ENCODE data around the gene DNAJC18.

The DNAJC18 gene

DNA sequence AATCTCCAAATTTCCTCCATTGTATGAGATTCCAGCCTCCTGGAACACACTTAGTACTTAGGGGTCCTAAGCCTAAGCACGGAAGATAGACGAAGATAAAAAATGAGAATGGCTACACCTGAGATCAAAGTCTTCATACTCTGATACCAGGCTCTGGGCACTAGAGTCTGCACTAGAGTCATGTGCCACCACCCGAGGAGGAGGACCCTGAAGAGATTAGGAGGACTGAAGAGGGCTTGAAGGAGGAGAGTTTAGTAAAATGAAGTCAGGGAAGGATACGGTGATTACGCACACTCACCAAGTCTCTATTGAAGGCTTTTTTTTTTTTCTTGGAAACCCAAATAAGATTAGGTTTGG, 34.9 kb downstream of the DNAJC18 start:
- Histone ChIP-seq H3K4me3 (ENCODE audit: low read length) (peak overlapping the region; percentile 35), H3K36me3 (ENCODE audit: control insufficient read depth, insufficient read depth, low read length) (no peaks in the 10 kb centered on the region), H3K9ac (ENCODE audit: low read length) (peak overlapping the region; percentile 54)

GRCh38 chr5:139403787-139404483, 35.4 kb downstream of the DNAJC18 start, which contains the start of gene SPATA24:
Gene SPATA24, minus strand, starts transcription at chr5:139404089. Its CDS starts 29 bp downstream, at chr5:139404060.
- Histone ChIP-seq H3K4me3 (ENCODE audit: low read length) (peak within 1 kb of the TSS; percentile 35), H3K27me3 (ENCODE audit: control insufficient read depth, insufficient read depth, low read length) (no peaks in the 10 kb centered on the region), H3K36me3 (ENCODE audit: control insufficient read depth, insufficient read depth, low read length) (no peaks in the 10 kb centered on the region), H3K9me3 (ENCODE audit: control insufficient read depth, low read length) (no peaks in the 10 kb centered on the region), H3K9ac (ENCODE audit: low read length) (peak within 1 kb of the TSS; percentile 54), H3K4me1 (ENCODE audit: control insufficient read depth, insufficient read depth, low read length) (peaks cover 14% of the 10 kb centered on the region)

More for the DNA sequence above, 34.9 kb downstream of the DNAJC18 start:
- H3K9me3 ChIP-seq (ENCODE audit: control insufficient read depth, low read length), result no peaks in the 10 kb centered on the region
- peaks cover 14% of the 10 kb centered on the region for H3K4me1 ChIP-seq (ENCODE audit: control insufficient read depth, insufficient read depth, low read length)
- no peaks in the 10 kb centered on the region for H3K27me3 ChIP-seq (ENCODE audit: control insufficient read depth, insufficient read depth, low read length)

GRCh38 chr5:139403418-139403786, 35.9 kb downstream of the DNAJC18 start:
- Histone ChIP-seq H3K36me3 (ENCODE audit: control insufficient read depth, insufficient read depth, low read length) (no peaks in the 10 kb centered on the region), H3K9ac (ENCODE audit: low read length) (peak overlapping the region; percentile 54), H3K27me3 (ENCODE audit: control insufficient read depth, insufficient read depth, low read length) (no peaks in the 10 kb centered on the region), H3K4me3 (ENCODE audit: low read length) (peak overlapping the region; percentile 35), H3K9me3 (ENCODE audit: control insufficient read depth, low read length) (no peaks in the 10 kb centered on the region), H3K4me1 (ENCODE audit: control insufficient read depth, insufficient read depth, low read length) (peaks cover 14% of the 10 kb centered on the region)

- Histone ChIP-seq H3K9ac (ENCODE audit: low read length) (no peak overlapping the region), H3K4me3 (ENCODE audit: low read length) (peak overlapping the region; percentile 35), H3K9me3 (ENCODE audit: control insufficient read depth, low read length) (no peaks in the 10 kb centered on the region), H3K4me1 (ENCODE audit: control insufficient read depth, insufficient read depth, low read length) (peaks cover 14% of the 10 kb centered on the region), H3K36me3 (ENCODE audit: control insufficient read depth, insufficient read depth, low read length) (no peaks in the 10 kb centered on the region), H3K27me3 (ENCODE audit: control insufficient read depth, insufficient read depth, low read length) (no peaks in the 10 kb centered on the region)
Observed at GRCh38 chr5:139402561-139403158, 36.7 kb downstream of the DNAJC18 start.

DNA sequence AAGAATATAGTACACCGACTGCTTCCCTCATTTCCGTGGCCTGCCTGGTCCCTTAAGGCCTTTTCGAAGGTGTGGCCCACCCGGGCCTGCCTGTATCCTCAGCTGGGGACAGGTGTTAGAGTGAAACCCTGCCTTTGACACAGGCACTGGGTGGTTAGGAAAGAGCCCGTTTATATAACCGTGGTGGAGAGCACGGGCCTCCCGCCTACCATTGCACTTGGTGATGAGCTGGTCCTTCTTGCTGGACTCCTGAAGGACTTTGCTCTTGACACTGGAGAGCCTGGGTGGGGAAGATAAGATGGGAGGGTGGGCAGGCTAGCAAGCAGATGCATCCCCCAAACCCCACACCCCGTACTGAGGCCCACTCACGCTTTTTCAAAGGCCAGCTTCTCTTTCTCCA, 37.8 kb downstream of the DNAJC18 start:
- H3K36me3 ChIP-seq (ENCODE audit: control insufficient read depth, insufficient read depth, low read length), result no peaks in the 10 kb centered on the region
- peaks cover 14% of the 10 kb centered on the region for H3K4me1 ChIP-seq (ENCODE audit: control insufficient read depth, insufficient read depth, low read length)
- no peaks in the 10 kb centered on the region for H3K27me3 ChIP-seq (ENCODE audit: control insufficient read depth, insufficient read depth, low read length)
- H3K9me3 ChIP-seq (ENCODE audit: control insufficient read depth, low read length), result no peaks in the 10 kb centered on the region
- no peak overlapping the region for H3K9ac ChIP-seq (ENCODE audit: low read length)
- no peak overlapping the region for H3K4me3 ChIP-seq (ENCODE audit: low read length)

DNA sequence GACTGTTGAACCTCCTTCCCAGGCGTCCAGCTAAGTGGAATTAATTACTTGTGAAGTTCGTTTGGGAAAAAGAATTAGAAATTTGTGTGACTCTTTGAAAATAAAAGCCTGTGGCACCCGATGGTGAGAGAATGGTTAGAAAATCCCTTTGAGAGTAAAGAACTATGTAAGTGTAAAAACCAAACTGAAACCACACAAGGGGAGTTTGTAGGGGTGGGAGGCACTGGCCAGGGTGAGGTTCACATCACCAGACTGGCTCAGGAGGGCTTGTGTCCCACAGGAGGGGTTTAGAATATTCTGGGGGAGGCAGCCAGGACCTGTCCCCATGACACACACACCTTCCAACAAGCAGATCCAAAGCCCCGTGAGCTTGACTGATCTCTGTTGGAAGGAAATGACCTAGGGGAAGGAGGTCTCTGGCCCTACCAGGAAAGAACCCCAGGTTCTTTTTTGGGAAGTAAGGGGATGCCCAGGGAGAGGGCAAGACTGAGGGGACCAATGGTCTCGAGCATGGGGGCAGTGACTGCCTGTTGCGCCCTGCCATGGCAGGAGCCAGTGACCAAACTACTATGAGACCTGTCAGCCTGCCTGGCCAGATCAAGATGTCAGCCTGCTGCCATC, 39.7 kb downstream of the DNAJC18 start:
- H3K9me3 ChIP-seq (ENCODE audit: control insufficient read depth, low read length), result no peaks in the 10 kb centered on the region
- H3K9ac ChIP-seq (ENCODE audit: low read length), result no peak overlapping the region
- H3K36me3 ChIP-seq (ENCODE audit: control insufficient read depth, insufficient read depth, low read length), result no peaks in the 10 kb centered on the region
- H3K4me1 ChIP-seq (ENCODE audit: control insufficient read depth, insufficient read depth, low read length), result peaks cover 13% of the 10 kb centered on the region
- H3K27me3 ChIP-seq (ENCODE audit: control insufficient read depth, insufficient read depth, low read length), result peaks cover 4% of the 10 kb centered on the region
- H3K4me3 ChIP-seq (ENCODE audit: low read length), result no peak overlapping the region

DNA sequence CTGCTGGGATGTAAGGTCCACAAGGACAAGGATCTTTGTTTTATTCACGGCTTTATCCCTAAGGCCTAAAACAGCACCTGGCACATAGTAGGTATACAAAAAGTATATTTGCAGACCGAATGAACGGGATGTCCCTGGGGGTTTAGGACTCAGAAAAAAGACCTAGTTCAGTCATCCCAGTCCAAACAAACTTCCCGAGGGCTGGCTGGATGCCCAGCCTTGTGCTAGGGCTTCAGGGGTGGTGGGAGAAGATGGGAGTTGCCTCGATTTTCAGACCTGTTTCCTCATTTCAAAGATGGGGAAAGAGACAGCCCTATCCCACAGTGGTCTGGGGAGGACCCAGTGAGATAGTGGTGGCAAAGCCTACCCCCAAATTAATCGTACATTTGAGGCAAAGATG, 41.4 kb downstream of the DNAJC18 start:
- no peak overlapping the region for H3K9ac ChIP-seq (ENCODE audit: low read length)
- H3K9me3 ChIP-seq (ENCODE audit: control insufficient read depth, low read length), result no peaks in the 10 kb centered on the region
- H3K36me3 ChIP-seq (ENCODE audit: control insufficient read depth, insufficient read depth, low read length), result no peaks in the 10 kb centered on the region
- no peak overlapping the region for H3K4me3 ChIP-seq (ENCODE audit: low read length)
- H3K27me3 ChIP-seq (ENCODE audit: control insufficient read depth, insufficient read depth, low read length), result peaks cover 4% of the 10 kb centered on the region
- H3K4me1 ChIP-seq (ENCODE audit: control insufficient read depth, insufficient read depth, low read length), result peaks cover 6% of the 10 kb centered on the region

DNA sequence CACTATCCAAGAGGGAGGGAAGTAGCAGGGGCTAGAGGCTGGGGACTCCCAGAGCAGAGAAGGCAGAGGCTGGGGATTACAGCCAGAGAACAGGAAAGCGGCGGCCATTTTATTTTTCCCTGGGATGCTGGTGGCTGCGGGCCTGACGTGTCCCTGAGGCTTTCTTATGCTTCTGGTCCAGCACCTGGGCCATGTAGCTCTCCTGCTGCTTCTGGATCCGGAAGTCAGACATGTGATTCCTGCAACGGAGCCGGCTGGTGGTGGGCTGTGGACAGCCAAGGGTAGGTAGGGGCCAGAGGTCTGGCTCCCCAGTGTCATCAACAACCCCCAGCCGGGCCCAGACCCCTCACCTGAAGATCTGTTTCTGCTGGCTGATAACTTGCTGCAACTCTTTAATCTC, 42.6 kb downstream of the DNAJC18 start:
- Histone ChIP-seq H3K4me3 (ENCODE audit: low read length) (no peak overlapping the region), H3K4me1 (ENCODE audit: control insufficient read depth, insufficient read depth, low read length) (peaks cover 12% of the 10 kb centered on the region), H3K9ac (ENCODE audit: low read length) (no peak overlapping the region)

GRCh38 chr5:139395844-139396640, 43.3 kb downstream of the DNAJC18 start:
- Histone ChIP-seq H3K36me3 (ENCODE audit: control insufficient read depth, insufficient read depth, low read length) (no peaks in the 10 kb centered on the region), H3K4me3 (ENCODE audit: low read length) (no peak overlapping the region), H3K9me3 (ENCODE audit: control insufficient read depth, low read length) (no peaks in the 10 kb centered on the region), H3K27me3 (ENCODE audit: control insufficient read depth, insufficient read depth, low read length) (peaks cover 4% of the 10 kb centered on the region), H3K9ac (ENCODE audit: low read length) (no peak overlapping the region), H3K4me1 (ENCODE audit: control insufficient read depth, insufficient read depth, low read length) (peaks cover 19% of the 10 kb centered on the region)

More for the DNA sequence above, 42.6 kb downstream of the DNAJC18 start:
- Histone ChIP-seq H3K36me3 (ENCODE audit: control insufficient read depth, insufficient read depth, low read length) (no peaks in the 10 kb centered on the region), H3K9me3 (ENCODE audit: control insufficient read depth, low read length) (no peaks in the 10 kb centered on the region), H3K27me3 (ENCODE audit: control insufficient read depth, insufficient read depth, low read length) (peaks cover 4% of the 10 kb centered on the region)

- Histone ChIP-seq H3K4me1 (ENCODE audit: control insufficient read depth, insufficient read depth, low read length) (peaks cover 22% of the 10 kb centered on the region), H3K9me3 (ENCODE audit: control insufficient read depth, low read length) (no peaks in the 10 kb centered on the region), H3K36me3 (ENCODE audit: control insufficient read depth, insufficient read depth, low read length) (no peaks in the 10 kb centered on the region), H3K4me3 (ENCODE audit: low read length) (no peak within 1 kb of the TSS), H3K27me3 (ENCODE audit: control insufficient read depth, insufficient read depth, low read length) (peaks cover 4% of the 10 kb centered on the region), H3K9ac (ENCODE audit: low read length) (no peak within 1 kb of the TSS)
Observed at GRCh38 chr5:139394654-139395566, 44.4 kb downstream of the DNAJC18 start, which contains the start of gene PROB1. Gene PROB1, minus strand, starts transcription at chr5:139395104. Its CDS starts 23 bp downstream, at chr5:139395081.

DNA sequence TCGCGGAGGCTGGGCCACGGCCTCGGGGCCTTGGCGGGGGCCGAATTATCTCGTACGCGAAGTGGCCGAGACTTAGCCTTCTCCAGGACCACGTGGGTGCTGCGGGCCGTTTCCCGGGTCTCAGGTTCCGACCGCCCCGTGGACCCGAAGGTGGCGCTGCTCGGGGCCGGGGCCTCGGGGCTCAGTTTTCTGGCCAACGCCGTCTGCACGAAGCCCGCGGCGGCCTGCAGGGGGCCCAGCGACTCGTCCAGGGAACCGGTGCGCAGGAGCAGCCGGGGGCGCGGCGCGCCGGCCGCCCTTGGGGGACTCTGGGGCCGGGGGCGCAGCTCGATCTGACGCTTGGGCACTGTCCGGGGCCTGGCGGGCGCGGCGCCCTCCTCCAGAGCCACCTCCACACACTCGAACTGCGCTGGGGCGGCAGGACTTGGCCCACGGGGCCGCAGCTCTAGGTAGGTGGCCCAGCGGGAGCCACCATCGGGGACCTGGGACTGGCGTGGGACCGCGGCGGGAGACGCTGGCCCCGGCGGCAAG, 45.1 kb downstream of the DNAJC18 start:
- peaks cover 26% of the 10 kb centered on the region for H3K4me1 ChIP-seq (ENCODE audit: control insufficient read depth, insufficient read depth, low read length)
- H3K9me3 ChIP-seq (ENCODE audit: control insufficient read depth, low read length), result no peaks in the 10 kb centered on the region
- H3K27me3 ChIP-seq (ENCODE audit: control insufficient read depth, insufficient read depth, low read length), result peaks cover 4% of the 10 kb centered on the region
- no peaks in the 10 kb centered on the region for H3K36me3 ChIP-seq (ENCODE audit: control insufficient read depth, insufficient read depth, low read length)
- no peak overlapping the region for H3K4me3 ChIP-seq (ENCODE audit: low read length)
- H3K9ac ChIP-seq (ENCODE audit: low read length), result no peak overlapping the region

Measured in mucosa of stomach (tissue), 1 donor.